Stromal cell of bone marrow (primary cell): ENCODE measurements around the gene MYO18A.
A peak's percentile ranks its signal among the peaks of the same experiment; 100 is the strongest.
"Not testable (repeated sequence)": the region's sequence is repeated elsewhere in the genome, so short reads cannot be mapped to it uniquely, and the experiment has no call there.

Experiments
- DNase-seq: peaks from one replicate; pipeline ENCODE4 v3.0.0-alpha.2; 2012; ENCODE audit warnings: low read depth

The MYO18A gene, protein sequence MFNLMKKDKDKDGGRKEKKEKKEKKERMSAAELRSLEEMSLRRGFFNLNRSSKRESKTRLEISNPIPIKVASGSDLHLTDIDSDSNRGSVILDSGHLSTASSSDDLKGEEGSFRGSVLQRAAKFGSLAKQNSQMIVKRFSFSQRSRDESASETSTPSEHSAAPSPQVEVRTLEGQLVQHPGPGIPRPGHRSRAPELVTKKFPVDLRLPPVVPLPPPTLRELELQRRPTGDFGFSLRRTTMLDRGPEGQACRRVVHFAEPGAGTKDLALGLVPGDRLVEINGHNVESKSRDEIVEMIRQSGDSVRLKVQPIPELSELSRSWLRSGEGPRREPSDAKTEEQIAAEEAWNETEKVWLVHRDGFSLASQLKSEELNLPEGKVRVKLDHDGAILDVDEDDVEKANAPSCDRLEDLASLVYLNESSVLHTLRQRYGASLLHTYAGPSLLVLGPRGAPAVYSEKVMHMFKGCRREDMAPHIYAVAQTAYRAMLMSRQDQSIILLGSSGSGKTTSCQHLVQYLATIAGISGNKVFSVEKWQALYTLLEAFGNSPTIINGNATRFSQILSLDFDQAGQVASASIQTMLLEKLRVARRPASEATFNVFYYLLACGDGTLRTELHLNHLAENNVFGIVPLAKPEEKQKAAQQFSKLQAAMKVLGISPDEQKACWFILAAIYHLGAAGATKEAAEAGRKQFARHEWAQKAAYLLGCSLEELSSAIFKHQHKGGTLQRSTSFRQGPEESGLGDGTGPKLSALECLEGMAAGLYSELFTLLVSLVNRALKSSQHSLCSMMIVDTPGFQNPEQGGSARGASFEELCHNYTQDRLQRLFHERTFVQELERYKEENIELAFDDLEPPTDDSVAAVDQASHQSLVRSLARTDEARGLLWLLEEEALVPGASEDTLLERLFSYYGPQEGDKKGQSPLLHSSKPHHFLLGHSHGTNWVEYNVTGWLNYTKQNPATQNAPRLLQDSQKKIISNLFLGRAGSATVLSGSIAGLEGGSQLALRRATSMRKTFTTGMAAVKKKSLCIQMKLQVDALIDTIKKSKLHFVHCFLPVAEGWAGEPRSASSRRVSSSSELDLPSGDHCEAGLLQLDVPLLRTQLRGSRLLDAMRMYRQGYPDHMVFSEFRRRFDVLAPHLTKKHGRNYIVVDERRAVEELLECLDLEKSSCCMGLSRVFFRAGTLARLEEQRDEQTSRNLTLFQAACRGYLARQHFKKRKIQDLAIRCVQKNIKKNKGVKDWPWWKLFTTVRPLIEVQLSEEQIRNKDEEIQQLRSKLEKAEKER (N-terminal part only)

GRCh38 chr17:29180034-29180787 is at the start of gene MYO18A:
MYO18A (minus strand) TSS chr17:29180398; CDS start chr17:29166940, 13,458 bp downstream.
- peak; percentile 53 for DNase-seq

DNA sequence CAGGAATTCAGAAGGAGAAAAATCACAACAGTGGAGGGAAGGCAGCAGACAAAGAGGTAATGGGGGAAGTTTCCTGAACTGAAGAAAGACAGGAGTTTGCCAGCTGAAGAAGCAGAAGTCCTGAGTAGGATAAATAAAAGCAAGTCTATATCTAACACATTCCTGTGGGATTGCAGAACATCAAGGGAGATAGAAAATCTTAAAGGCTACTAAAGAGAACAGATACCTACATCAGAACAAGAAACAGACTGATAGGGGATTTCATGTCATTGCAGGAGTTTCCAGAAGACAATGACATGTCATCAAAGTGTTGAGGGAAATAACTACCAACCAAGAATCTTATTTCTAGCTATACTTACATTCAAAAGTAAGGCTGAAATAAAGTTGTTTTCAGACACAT is 45.2 kb upstream of the MYO18A start:
- DNase-seq = no peak

DNA sequence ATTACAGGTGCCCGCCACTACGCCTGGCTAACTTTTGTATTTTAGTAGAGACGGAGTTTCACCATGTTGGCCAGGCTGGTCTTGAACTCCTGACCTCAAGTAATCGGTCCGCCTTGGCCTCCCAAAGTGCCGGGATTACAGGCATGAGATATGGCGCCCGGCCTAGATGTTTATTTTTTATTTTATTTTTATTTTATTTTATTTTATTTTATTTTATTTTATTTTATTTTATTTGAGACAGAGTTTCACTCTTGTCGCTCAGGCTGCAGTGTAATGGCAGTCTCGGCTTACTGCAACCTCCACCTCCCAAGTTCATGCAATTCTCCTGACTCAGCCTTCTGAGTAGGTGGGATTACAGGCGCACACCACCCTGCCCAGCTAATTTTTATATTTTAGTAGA is 41.1 kb upstream of the MYO18A start:
- not testable (repeated sequence) for DNase-seq

DNA sequence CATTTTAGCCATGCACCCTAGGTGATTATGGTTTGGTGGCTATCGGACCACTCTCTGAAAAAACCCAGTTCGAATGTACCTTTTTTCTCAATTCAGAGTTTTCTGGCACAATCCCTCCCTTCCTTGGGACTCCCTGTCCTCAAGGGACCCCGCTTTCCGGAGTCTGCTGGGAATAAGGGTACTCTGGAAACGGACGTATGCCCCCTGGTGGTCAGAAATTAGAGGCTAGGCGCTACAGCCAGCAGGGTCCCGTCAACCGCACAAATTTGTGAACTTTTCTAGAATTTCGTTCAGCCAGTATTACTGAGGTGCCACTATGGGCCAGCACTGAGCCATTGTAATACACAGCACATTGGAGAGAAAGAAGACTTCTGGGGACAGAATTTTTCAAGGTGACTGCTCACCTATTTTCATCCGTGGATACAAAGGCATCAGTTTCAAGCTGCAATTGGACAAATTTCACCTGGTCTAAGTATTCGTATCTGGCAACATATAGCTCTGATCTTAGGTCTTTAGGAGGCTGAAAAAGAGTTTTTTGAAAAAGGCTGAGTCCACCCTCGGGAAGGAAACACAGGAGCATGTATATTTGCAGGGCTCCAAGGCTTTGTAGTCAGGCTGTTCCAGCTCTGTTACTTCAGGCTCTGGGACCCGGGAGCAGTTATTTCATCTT is 39.3 kb upstream of the MYO18A start:
- peak; percentile 75 for DNase-seq

DNA sequence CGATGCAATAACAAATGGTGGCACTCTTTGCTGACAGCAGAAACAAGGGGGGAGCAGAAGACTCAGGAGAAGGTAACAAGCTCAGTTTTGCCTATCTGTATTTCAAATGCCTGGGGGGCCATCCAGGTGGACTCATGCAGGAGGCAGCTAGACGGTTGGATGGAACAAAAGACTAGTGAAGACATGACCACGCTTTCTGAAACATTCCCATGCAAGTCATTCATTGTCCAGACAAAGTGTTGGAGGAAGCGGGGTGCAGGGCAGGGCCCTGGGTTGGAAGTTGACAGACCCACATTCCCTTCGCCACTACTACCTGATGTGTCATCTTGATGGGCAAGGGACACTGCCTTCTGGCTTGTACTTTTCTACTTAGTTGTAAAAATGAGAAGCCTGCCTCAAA is 36.7 kb upstream of the MYO18A start:
- no peak for DNase-seq

DNA sequence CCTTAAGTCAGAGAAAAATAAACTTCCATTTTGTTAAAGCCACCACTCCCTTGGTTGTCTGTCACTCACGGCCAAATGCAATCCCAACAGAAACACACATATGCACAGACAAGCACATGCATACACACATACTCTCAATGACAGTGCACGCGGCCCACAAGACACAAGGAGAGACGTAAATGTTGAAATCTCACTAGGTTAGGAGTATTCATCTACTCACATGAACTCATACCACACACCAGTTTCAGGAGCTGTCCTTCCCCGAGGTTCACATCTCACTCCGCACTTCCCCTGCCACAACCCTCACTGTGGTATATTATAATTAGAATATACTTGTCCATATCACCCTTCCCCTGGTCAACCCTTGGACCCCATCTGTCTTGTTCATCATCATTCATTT is 36.0 kb upstream of the MYO18A start:
- no peak for DNase-seq

GRCh38 chr17:29215717-29216116 is 35.5 kb upstream of the MYO18A start:
- no peak for DNase-seq

DNA sequence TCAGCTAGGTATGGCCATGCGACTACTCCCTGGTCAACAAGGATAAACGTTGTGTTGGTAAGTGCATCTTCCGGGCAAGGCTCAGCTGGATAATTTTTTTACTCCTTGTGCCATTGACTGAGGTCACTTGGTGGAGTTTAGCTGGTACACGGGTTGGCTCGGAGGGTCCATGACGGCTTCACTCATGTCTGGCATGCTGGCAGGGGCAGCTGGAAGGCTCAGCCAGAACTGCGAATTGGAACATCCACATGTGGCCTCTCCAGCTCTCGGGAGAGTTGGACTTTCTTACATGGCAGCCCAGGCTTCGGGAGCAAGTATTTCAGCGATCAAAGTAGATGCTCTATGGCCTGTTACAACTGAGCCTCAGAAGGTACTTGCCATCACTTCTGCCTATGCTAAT is 35.0 kb upstream of the MYO18A start:
- no peak for DNase-seq

GRCh38 chr17:29214215-29215146 is 34.3 kb upstream of the MYO18A start:
- DNase-seq = no peak

GRCh38 chr17:29212681-29213121 is 32.5 kb upstream of the MYO18A start:
- DNase-seq = peak; percentile 16

DNA sequence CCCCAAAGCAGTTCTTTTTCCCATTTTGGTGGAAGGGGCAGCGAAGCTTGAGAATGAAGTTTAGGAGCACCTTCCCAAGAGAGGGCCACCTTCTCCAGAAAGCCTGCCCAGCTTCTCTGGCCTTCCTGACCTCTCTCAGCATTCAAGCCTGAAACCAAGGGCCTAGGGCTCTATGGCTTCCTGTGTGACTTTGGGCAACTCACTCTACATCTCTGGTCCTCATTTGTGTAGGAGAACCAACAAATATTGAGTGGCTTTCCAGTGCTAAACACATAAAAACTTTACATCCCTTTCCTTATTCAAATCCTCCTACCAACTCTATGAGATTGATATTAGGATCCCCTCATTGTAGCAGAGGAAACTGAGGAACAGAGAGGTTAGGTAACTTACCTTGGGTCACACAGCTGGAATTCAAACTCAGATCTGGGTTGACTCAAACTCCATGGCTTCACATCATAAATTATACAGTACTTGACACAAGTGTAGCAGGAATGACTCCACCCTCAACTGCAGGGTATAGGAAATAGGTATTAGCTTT is 32.0 kb upstream of the MYO18A start:
- no peak for DNase-seq

DNA sequence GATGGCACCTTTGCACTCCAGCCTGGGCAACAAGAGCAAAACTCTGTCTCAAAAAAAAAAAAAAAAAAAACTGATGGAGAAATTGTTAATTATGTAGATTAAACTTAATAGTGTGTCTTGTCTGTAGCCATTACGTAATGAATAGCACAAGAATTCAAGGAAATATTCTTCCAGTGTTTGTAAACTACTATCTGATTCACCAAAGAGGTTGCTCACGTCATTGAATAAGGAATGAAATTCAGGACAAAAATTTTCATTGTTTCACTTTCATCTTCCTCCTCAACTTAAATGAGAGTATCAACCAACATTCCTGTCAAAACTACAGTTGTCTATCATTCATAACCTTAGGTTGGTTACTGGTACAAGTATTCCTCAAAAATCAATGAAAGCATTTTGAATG is 30.7 kb upstream of the MYO18A start:
- no peak for DNase-seq

DNA sequence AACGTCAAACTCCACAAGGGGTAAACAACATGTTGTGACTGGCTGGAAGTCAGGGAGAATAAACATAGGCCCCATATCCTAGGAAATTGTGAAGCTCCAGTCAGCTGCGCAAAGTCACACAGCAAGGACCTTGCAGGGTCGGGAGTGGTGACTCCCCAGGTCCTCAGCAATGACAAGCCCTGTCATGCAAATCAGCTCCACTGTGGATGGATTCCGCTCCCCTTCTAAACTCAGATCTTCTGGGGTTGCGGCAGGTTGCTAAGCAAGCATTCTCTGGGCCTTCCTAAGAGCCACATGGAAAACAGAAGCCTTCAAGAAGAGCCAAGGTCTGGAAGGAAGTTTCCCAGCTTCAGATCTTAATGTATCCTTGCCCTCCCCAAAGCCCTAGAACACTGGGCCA is 28.9 kb upstream of the MYO18A start:
- no peak for DNase-seq

DNA sequence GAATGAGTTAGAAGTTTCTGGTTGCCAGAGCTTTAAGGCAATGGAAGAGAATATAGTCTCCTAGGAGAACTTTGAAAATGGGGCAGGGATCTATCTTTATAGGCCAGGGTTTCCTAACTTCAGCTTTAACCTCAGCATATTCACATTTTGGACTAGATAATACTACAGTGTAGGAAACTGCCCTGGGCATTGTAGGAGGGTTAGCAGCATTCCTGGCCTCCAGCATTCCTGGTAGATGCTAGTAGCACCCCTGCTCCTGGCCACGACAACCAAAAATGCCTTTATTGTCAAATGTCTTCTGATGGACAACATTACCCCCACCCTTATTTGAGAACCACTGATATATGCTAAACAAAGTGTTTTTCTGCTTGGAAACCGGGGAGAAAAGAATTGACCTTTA is 27.8 kb upstream of the MYO18A start:
- no peak for DNase-seq

GRCh38 chr17:29205047-29205446 is 24.8 kb upstream of the MYO18A start:
- no peak for DNase-seq

GRCh38 chr17:29204068-29204804 is 24.0 kb upstream of the MYO18A start:
- DNase-seq = not testable (repeated sequence)

- no peak for DNase-seq
These were observed 17.5 kb upstream of the MYO18A start for GRCh38 chr17:29197516-29198272.
